GM23338 (cell line): ENCODE data around the gene GLS.

Experiments
- EZH2 ChIP-seq: fragments of 200-600 bp; sonication (generic); IDR thresholded peaks from one replicate; pipeline ENCODE4 v1.8.0; 2017; ENCODE audit warnings: antibody characterized with exemption, mild to moderate bottlenecking, low read depth; ENCODE audit not compliant: unreplicated experiment
- POLR2AphosphoS5 ChIP-seq: IDR thresholded peaks from 2 replicates; pipeline ENCODE4 v1.6.1; 2016; ENCODE audit warnings: antibody characterized with exemption, low read depth
- TF ChIP-seq, protein P1 (sequence below), 2 experiments: fragments of 200-600 bp in 1 of 2; sonication (generic) in 1 of 2; conservative IDR thresholded peaks; 2 replicates each; pipeline versions ENCODE4 v1.5.1 to v1.6.1; 2016 to 2017; ENCODE audit warnings: antibody characterized with exemption in 2 of 2, low read depth in 2 of 2, mild to moderate bottlenecking in 2 of 2, moderate library complexity in 1 of 2
- TF ChIP-seq, protein P2 (sequence below): IDR thresholded peaks from 2 replicates; pipeline ENCODE4 v1.6.1; 2016; ENCODE audit warnings: antibody characterized with exemption

DNA sequence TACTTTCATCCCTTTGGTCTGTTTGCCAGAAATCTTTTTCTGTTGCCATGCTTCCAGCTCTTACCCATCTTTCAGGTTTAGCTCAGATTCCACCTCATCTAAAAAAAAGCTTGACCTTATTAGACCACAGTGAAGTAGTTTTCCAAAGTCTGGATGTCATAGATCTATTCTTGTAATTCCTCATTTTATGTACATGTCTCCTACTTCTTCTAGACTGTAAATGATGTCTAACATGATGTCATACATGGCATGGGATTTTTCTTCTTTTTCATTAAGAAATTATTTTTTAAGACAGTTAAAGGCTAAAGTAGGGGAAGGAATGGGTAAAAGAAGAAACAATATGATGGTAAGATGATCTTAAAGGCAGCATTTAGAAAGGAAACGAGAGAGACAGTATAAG, 11.3 kb downstream of the GLS start:
- TF ChIP-seq, protein P1, sequence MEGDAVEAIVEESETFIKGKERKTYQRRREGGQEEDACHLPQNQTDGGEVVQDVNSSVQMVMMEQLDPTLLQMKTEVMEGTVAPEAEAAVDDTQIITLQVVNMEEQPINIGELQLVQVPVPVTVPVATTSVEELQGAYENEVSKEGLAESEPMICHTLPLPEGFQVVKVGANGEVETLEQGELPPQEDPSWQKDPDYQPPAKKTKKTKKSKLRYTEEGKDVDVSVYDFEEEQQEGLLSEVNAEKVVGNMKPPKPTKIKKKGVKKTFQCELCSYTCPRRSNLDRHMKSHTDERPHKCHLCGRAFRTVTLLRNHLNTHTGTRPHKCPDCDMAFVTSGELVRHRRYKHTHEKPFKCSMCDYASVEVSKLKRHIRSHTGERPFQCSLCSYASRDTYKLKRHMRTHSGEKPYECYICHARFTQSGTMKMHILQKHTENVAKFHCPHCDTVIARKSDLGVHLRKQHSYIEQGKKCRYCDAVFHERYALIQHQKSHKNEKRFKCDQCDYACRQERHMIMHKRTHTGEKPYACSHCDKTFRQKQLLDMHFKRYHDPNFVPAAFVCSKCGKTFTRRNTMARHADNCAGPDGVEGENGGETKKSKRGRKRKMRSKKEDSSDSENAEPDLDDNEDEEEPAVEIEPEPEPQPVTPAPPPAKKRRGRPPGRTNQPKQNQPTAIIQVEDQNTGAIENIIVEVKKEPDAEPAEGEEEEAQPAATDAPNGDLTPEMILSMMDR (conservative IDR thresholded peaks at IDR 0.05; ENCODE audit: low read depth in 2 of 2): no peak
- TF ChIP-seq EZH2: no peak
- TF ChIP-seq, protein P2, sequence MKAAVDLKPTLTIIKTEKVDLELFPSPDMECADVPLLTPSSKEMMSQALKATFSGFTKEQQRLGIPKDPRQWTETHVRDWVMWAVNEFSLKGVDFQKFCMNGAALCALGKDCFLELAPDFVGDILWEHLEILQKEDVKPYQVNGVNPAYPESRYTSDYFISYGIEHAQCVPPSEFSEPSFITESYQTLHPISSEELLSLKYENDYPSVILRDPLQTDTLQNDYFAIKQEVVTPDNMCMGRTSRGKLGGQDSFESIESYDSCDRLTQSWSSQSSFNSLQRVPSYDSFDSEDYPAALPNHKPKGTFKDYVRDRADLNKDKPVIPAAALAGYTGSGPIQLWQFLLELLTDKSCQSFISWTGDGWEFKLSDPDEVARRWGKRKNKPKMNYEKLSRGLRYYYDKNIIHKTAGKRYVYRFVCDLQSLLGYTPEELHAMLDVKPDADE: no peak
- no peak for TF ChIP-seq POLR2AphosphoS5
